ENCODE measurements around the gene BPIFA1. TPM values are rescaled to one million over a fixed set of nuclear protein-coding genes. Genes with fewer than 3 reads are reported as not detected.

BPIFA1 gene
- total and polyA plus RNA-seq, 4 donors: not detected

DNA sequence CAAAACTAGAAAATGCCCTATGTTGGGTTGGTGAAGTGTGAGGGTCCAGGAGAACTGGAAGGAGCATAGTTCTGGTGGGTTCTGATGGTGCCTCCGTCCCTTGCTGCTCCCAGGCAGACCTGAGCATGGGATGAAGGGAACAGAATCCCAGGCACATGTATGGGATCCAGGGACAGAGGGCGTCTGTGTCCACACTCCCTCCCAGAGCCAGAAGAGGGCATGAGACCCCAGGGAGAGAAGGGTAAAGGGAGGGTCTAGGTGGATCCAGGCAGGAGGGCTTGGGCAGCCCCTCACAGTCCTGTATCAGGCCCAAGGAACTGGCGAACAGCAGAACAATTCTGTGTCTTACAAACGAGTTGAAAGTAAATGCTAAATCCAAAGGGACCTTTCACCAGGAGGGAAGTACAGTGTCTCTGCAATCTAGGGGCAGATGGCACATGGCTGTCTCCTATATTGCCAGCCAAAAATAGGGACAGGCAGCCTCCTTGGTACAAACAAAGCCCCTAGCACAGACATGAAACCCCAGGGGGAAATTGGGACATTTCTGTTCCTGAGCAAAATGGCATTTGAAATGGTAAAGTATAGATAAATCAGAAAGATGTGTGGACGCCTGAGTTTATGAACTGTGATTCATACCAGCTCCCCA, 2.5 kb upstream of the BPIFA1 start:
- no peaks in the 10 kb centered on the region for H3K9me3 ChIP-seq (ENCODE audit: control insufficient read depth in 4 of 4, low read length in 3 of 4)
- 33% methylated on average over 5 of the region's 5 CpGs for WGBS
- H3K27me3 ChIP-seq (ENCODE audit: control insufficient read depth in 4 of 4, insufficient read depth in 4 of 4, low read length in 3 of 4): peaks cover 0 to 2% (median 0%) of the 10 kb centered on the region in 4 donors
- H3K4me3 ChIP-seq (ENCODE audit: low read depth in 1 of 3, low read length in 3 of 3): no peak overlapping the region
- no peak for DNase-seq (ENCODE audit: low spot score)
- no peaks in the 10 kb centered on the region for H3K4me1 ChIP-seq (ENCODE audit: control insufficient read depth in 4 of 4, insufficient read depth in 4 of 4, low read length in 3 of 4)
- no peak overlapping the region for H3K27ac ChIP-seq (ENCODE audit: low read depth in 1 of 2, low read length in 2 of 2)
- no peaks in the 10 kb centered on the region for H3K36me3 ChIP-seq (ENCODE audit: control insufficient read depth in 4 of 4, insufficient read depth in 3 of 4, low read depth in 1 of 4, low read length in 3 of 4)
- TF ChIP-seq, protein P1, sequence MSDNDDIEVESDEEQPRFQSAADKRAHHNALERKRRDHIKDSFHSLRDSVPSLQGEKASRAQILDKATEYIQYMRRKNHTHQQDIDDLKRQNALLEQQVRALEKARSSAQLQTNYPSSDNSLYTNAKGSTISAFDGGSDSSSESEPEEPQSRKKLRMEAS (IDR thresholded peaks at IDR 0.05): no peak
- no peak for TF ChIP-seq RXRA (IDR thresholded peaks at IDR 0.05)
- TF ChIP-seq, protein P2, sequence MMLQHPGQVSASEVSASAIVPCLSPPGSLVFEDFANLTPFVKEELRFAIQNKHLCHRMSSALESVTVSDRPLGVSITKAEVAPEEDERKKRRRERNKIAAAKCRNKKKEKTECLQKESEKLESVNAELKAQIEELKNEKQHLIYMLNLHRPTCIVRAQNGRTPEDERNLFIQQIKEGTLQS (IDR thresholded peaks at IDR 0.05): no peak
- no peak for TF ChIP-seq RAD21 (IDR thresholded peaks at IDR 0.05)
- TF ChIP-seq, protein P3, sequence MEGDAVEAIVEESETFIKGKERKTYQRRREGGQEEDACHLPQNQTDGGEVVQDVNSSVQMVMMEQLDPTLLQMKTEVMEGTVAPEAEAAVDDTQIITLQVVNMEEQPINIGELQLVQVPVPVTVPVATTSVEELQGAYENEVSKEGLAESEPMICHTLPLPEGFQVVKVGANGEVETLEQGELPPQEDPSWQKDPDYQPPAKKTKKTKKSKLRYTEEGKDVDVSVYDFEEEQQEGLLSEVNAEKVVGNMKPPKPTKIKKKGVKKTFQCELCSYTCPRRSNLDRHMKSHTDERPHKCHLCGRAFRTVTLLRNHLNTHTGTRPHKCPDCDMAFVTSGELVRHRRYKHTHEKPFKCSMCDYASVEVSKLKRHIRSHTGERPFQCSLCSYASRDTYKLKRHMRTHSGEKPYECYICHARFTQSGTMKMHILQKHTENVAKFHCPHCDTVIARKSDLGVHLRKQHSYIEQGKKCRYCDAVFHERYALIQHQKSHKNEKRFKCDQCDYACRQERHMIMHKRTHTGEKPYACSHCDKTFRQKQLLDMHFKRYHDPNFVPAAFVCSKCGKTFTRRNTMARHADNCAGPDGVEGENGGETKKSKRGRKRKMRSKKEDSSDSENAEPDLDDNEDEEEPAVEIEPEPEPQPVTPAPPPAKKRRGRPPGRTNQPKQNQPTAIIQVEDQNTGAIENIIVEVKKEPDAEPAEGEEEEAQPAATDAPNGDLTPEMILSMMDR (IDR thresholded peaks at IDR 0.05; ENCODE audit: low read depth, low read length, missing input control): no peak
- no peak for TF ChIP-seq NR2F2 (IDR thresholded peaks at IDR 0.05)
- TF ChIP-seq GABPA (IDR thresholded peaks at IDR 0.05 in 1 of 2, conservative IDR thresholded peaks at IDR 0.05 in 1 of 2): no peak
- no peak for TF ChIP-seq EGR1 (IDR thresholded peaks at IDR 0.05; ENCODE audit: low read depth in 2 of 2)
- no peak for TF ChIP-seq TAF1 (conservative IDR thresholded peaks at IDR 0.05)
- TF ChIP-seq, protein P4, sequence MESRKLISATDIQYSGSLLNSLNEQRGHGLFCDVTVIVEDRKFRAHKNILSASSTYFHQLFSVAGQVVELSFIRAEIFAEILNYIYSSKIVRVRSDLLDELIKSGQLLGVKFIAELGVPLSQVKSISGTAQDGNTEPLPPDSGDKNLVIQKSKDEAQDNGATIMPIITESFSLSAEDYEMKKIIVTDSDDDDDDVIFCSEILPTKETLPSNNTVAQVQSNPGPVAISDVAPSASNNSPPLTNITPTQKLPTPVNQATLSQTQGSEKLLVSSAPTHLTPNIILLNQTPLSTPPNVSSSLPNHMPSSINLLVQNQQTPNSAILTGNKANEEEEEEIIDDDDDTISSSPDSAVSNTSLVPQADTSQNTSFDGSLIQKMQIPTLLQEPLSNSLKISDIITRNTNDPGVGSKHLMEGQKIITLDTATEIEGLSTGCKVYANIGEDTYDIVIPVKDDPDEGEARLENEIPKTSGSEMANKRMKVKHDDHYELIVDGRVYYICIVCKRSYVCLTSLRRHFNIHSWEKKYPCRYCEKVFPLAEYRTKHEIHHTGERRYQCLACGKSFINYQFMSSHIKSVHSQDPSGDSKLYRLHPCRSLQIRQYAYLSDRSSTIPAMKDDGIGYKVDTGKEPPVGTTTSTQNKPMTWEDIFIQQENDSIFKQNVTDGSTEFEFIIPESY (IDR thresholded peaks at IDR 0.05): no peak
- no peak for TF ChIP-seq YY1 (IDR thresholded peaks at IDR 0.05)
- no peak for TF ChIP-seq HNF4A (conservative IDR thresholded peaks at IDR 0.05)
- TF ChIP-seq FOXA2 (IDR thresholded peaks at IDR 0.05): no peak
- H3K9ac ChIP-seq (ENCODE audit: low read depth in 1 of 2, low read length in 2 of 2): no peak overlapping the region

DNA sequence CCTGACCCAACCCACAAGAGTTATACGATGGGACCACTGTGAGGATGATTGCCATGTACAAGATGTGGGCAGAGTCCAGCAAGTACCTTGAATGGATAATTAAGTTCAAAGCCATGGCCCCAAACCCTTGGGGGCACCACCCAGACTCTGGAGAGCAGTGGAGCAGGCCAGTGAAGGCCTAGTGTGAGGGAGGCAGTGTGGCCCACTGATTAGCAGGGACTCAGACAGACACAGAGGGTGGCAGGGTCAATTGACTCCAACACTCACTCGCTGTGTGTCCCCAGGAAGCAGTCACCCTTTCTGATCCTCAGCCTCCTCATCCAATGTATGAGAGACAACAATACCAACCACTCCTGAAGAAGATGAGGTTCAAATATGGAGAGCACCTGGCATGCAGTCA, 1.7 kb upstream of the BPIFA1 start:
- Histone ChIP-seq H3K36me3 (ENCODE audit: control insufficient read depth in 4 of 4, insufficient read depth in 3 of 4, low read depth in 1 of 4, low read length in 3 of 4) (no peaks in the 10 kb centered on the region), H3K9ac (ENCODE audit: low read depth in 1 of 2, low read length in 2 of 2) (no peak overlapping the region), H3K27ac (ENCODE audit: low read depth in 1 of 2, low read length in 2 of 2) (no peak overlapping the region), H3K4me3 (ENCODE audit: low read depth in 1 of 3, low read length in 3 of 3) (no peak overlapping the region), H3K27me3 (ENCODE audit: control insufficient read depth in 4 of 4, insufficient read depth in 4 of 4, low read length in 3 of 4) (peaks cover 0 to 2% (median 0%) of the 10 kb centered on the region in 4 donors), H3K9me3 (ENCODE audit: control insufficient read depth in 4 of 4, low read length in 3 of 4) (no peaks in the 10 kb centered on the region), H3K4me1 (ENCODE audit: control insufficient read depth in 4 of 4, insufficient read depth in 4 of 4, low read length in 3 of 4) (no peaks in the 10 kb centered on the region)
- WGBS: 92% methylated on average over 2 of the region's 2 CpGs
- no peak for DNase-seq (ENCODE audit: low spot score)
- TF ChIP-seq, protein P2 (IDR thresholded peaks at IDR 0.05): no peak
- TF ChIP-seq TAF1 (conservative IDR thresholded peaks at IDR 0.05): no peak
- TF ChIP-seq FOXA1 (IDR thresholded peaks at IDR 0.05): no peak
- TF ChIP-seq HNF4G (IDR thresholded peaks at IDR 0.05): no peak
- TF ChIP-seq, protein P1 (IDR thresholded peaks at IDR 0.05): no peak
- no peak for TF ChIP-seq JUND (IDR thresholded peaks at IDR 0.05)
- TF ChIP-seq, protein P5, sequence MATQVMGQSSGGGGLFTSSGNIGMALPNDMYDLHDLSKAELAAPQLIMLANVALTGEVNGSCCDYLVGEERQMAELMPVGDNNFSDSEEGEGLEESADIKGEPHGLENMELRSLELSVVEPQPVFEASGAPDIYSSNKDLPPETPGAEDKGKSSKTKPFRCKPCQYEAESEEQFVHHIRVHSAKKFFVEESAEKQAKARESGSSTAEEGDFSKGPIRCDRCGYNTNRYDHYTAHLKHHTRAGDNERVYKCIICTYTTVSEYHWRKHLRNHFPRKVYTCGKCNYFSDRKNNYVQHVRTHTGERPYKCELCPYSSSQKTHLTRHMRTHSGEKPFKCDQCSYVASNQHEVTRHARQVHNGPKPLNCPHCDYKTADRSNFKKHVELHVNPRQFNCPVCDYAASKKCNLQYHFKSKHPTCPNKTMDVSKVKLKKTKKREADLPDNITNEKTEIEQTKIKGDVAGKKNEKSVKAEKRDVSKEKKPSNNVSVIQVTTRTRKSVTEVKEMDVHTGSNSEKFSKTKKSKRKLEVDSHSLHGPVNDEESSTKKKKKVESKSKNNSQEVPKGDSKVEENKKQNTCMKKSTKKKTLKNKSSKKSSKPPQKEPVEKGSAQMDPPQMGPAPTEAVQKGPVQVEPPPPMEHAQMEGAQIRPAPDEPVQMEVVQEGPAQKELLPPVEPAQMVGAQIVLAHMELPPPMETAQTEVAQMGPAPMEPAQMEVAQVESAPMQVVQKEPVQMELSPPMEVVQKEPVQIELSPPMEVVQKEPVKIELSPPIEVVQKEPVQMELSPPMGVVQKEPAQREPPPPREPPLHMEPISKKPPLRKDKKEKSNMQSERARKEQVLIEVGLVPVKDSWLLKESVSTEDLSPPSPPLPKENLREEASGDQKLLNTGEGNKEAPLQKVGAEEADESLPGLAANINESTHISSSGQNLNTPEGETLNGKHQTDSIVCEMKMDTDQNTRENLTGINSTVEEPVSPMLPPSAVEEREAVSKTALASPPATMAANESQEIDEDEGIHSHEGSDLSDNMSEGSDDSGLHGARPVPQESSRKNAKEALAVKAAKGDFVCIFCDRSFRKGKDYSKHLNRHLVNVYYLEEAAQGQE (IDR thresholded peaks at IDR 0.05): no peak
- no peak for TF ChIP-seq NR2F2 (IDR thresholded peaks at IDR 0.05)
- TF ChIP-seq FOXA2 (IDR thresholded peaks at IDR 0.05): no peak
- TF ChIP-seq, protein P3 (IDR thresholded peaks at IDR 0.05; ENCODE audit: low read depth, low read length, missing input control): no peak
- TF ChIP-seq SP1 (IDR thresholded peaks at IDR 0.05): no peak
- TF ChIP-seq HNF4A (conservative IDR thresholded peaks at IDR 0.05): no peak
- no peak for TF ChIP-seq GABPA (IDR thresholded peaks at IDR 0.05 in 1 of 2, conservative IDR thresholded peaks at IDR 0.05 in 1 of 2)
- TF ChIP-seq, protein P4 (IDR thresholded peaks at IDR 0.05): no peak
